ENCODE data around the gene ATG2B.

ATG2B gene

DNA sequence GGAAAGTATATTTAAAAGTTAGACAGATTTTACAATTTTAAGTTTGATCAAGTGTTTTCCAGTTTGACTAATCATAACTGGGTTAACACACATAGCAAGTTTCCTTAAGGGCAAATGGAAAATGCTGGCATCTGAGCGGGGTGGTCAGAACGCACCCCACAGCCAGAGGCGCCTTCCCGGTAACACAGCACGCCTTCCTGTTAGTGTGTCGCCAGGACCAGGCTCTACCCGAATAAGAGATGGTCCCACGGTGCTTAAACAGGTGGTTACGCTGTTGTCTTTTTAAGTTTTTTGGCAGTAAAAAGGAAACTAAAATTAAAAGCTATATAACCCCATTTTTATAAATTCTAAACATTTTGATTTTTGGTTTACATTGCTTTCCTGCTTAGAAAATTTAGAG is 79.1 kb downstream of the ATG2B start:
- H3K4me2 ChIP-seq (ENCODE audit: low read length), result no peak overlapping the region
- no peak overlapping the region for H3K9ac ChIP-seq (ENCODE audit: low read length)
- H3K27ac ChIP-seq (ENCODE audit: low read depth, low read length, poor library complexity, severe bottlenecking), result no peak overlapping the region
- no peak overlapping the region for H3K4me3 ChIP-seq (ENCODE audit: low read depth, low read length, poor library complexity, severe bottlenecking)
- H3K9me3 ChIP-seq (ENCODE audit: low read length), result no peaks in the 10 kb centered on the region
- H3K4me1 ChIP-seq (ENCODE audit: insufficient read depth, low read length, severe bottlenecking), result no peaks in the 10 kb centered on the region
- H3K79me2 ChIP-seq (ENCODE audit: insufficient read depth, low read length), result no peaks in the 10 kb centered on the region
- peaks cover 20% of the 10 kb centered on the region; the same call in 1 of the 2 replicates for H3K36me3 ChIP-seq (ENCODE audit: insufficient read depth, low read length)
- no peaks in the 10 kb centered on the region for H3K27me3 ChIP-seq (ENCODE audit: insufficient read depth, low read length)
- H4K20me1 ChIP-seq (ENCODE audit: insufficient read depth, low read length), result no peaks in the 10 kb centered on the region
- H3K9me2 ChIP-seq (ENCODE audit: low read depth, low read length), result no peaks in the 10 kb centered on the region
- H2AFZ ChIP-seq (ENCODE audit: low read length), result no peak overlapping the region
- no peaks in the 10 kb centered on the region for H3F3A ChIP-seq (ENCODE audit: insufficient read depth, low read length)
- TF ChIP-seq, protein P1, sequence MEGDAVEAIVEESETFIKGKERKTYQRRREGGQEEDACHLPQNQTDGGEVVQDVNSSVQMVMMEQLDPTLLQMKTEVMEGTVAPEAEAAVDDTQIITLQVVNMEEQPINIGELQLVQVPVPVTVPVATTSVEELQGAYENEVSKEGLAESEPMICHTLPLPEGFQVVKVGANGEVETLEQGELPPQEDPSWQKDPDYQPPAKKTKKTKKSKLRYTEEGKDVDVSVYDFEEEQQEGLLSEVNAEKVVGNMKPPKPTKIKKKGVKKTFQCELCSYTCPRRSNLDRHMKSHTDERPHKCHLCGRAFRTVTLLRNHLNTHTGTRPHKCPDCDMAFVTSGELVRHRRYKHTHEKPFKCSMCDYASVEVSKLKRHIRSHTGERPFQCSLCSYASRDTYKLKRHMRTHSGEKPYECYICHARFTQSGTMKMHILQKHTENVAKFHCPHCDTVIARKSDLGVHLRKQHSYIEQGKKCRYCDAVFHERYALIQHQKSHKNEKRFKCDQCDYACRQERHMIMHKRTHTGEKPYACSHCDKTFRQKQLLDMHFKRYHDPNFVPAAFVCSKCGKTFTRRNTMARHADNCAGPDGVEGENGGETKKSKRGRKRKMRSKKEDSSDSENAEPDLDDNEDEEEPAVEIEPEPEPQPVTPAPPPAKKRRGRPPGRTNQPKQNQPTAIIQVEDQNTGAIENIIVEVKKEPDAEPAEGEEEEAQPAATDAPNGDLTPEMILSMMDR (IDR thresholded peaks at IDR 0.05; ENCODE audit: low read length), result no peak
- TF ChIP-seq EZH2 (IDR thresholded peaks at IDR 0.05; ENCODE audit: borderline replicate concordance, low read length), result no peak

DNA sequence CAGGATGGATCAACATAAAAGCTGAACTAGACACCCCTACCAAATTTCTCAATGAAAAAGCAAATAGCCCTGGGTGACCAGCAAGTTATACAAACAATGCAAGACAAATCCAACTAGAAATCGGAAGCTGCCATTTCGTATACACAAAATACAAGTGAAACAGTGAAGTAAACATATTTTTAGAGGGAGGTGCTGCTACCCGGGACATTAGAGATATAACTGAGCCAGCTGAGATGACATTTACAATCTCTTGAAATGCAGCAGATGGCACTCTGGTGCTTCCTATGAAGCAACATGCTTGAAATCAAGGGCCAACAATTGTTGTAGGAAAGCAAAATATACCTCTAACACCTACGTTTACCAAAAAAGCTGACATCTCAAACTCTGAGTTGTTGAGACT is 81.7 kb downstream of the ATG2B start:
- no peak overlapping the region for H3K27ac ChIP-seq (ENCODE audit: low read depth, low read length, poor library complexity, severe bottlenecking)
- H3K4me3 ChIP-seq (ENCODE audit: low read depth, low read length, poor library complexity, severe bottlenecking), result no peak overlapping the region
- H3K36me3 ChIP-seq (ENCODE audit: insufficient read depth, low read length), result peaks cover 11% of the 10 kb centered on the region; the same call in 1 of the 2 replicates
- no peak overlapping the region for H3K9ac ChIP-seq (ENCODE audit: low read length)
- no peaks in the 10 kb centered on the region for H3K4me1 ChIP-seq (ENCODE audit: insufficient read depth, low read length, severe bottlenecking)
- no peaks in the 10 kb centered on the region for H3K27me3 ChIP-seq (ENCODE audit: insufficient read depth, low read length)
- no peaks in the 10 kb centered on the region for H3K9me3 ChIP-seq (ENCODE audit: low read length)
- H3K79me2 ChIP-seq (ENCODE audit: insufficient read depth, low read length), result no peaks in the 10 kb centered on the region
- no peak for TF ChIP-seq EZH2 (IDR thresholded peaks at IDR 0.05; ENCODE audit: borderline replicate concordance, low read length)
- TF ChIP-seq, protein P1 (IDR thresholded peaks at IDR 0.05; ENCODE audit: low read length), result no peak
- no peaks in the 10 kb centered on the region for H3F3A ChIP-seq (ENCODE audit: insufficient read depth, low read length)
- H2AFZ ChIP-seq (ENCODE audit: low read length), result no peak overlapping the region
- H3K4me2 ChIP-seq (ENCODE audit: low read length), result no peak overlapping the region
- no peaks in the 10 kb centered on the region for H3K9me2 ChIP-seq (ENCODE audit: low read depth, low read length)
- H4K20me1 ChIP-seq (ENCODE audit: insufficient read depth, low read length), result no peaks in the 10 kb centered on the region

DNA sequence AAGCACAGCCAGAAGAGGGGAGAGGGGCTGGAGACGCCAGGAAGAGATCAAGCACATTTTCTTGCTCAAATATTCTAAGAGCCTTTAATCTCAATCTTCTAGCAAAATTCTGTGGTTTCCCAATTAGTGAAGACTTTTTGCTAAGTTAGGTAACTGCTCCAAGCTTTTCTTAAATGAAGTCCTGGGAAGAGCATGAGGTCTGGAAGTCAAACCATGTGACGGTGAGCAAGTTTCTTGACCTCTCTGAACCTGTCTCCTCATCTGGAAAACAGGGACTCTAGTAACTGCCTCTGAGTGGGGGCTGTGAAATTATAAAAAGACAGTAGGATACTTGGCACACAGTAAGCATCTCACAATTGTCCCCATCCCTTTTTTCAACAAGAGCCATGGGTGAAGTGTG is 83.0 kb downstream of the ATG2B start:
- Histone ChIP-seq H3K9me3 (ENCODE audit: low read length) (no peaks in the 10 kb centered on the region), H2AFZ (ENCODE audit: low read length) (no peak overlapping the region), H3K27me3 (ENCODE audit: insufficient read depth, low read length) (no peaks in the 10 kb centered on the region), H3K4me1 (ENCODE audit: insufficient read depth, low read length, severe bottlenecking) (no peaks in the 10 kb centered on the region), H4K20me1 (ENCODE audit: insufficient read depth, low read length) (no peaks in the 10 kb centered on the region), H3K4me3 (ENCODE audit: low read depth, low read length, poor library complexity, severe bottlenecking) (no peak overlapping the region), H3F3A (ENCODE audit: insufficient read depth, low read length) (no peaks in the 10 kb centered on the region), H3K36me3 (ENCODE audit: insufficient read depth, low read length) (peaks cover 9% of the 10 kb centered on the region; the same call in 1 of the 2 replicates), H3K4me2 (ENCODE audit: low read length) (no peak overlapping the region), H3K9ac (ENCODE audit: low read length) (no peak overlapping the region), H3K79me2 (ENCODE audit: insufficient read depth, low read length) (no peaks in the 10 kb centered on the region), H3K9me2 (ENCODE audit: low read depth, low read length) (no peaks in the 10 kb centered on the region), H3K27ac (ENCODE audit: low read depth, low read length, poor library complexity, severe bottlenecking) (no peak overlapping the region)
- TF ChIP-seq EZH2 (IDR thresholded peaks at IDR 0.05; ENCODE audit: borderline replicate concordance, low read length), result no peak
- TF ChIP-seq, protein P1 (IDR thresholded peaks at IDR 0.05; ENCODE audit: low read length), result no peak

All from OCI-LY1 (cell line).